GM12878 (cell line): ENCODE results near the gene MAPKAPK3.

ENCODE experiments used
- MXI1 ChIP-seq: fragments of 150-350 bp; IDR thresholded peaks from 2 replicates; pipeline ENCODE4 v1.6.1; 2011; ENCODE audit warnings: low read depth, mild to moderate bottlenecking, inconsistent platforms, low read length, improper control_type of control experiment
- RAD51 ChIP-seq: fragments of 450-650 bp; IDR thresholded peaks from 2 replicates; pipeline ENCODE4 v1.6.1; 2016; ENCODE audit warnings: moderate library complexity, mild to moderate bottlenecking, inconsistent platforms
- TF ChIP-seq, protein P1 (sequence below), 3 experiments: IDR thresholded peaks in 2 of 3; conservative IDR thresholded peaks in 1 of 3; 2 replicates each; pipeline ENCODE4 v1.5.1; 2011; ENCODE audit warnings: low read depth in 3 of 3, low read length in 3 of 3, mild to moderate bottlenecking in 3 of 3, control low read depth in 2 of 3, moderate library complexity in 2 of 3, inconsistent platforms in 1 of 3, mixed read lengths in 1 of 3; ENCODE audit not compliant: control insufficient read depth in 2 of 3, insufficient read depth in 1 of 3; ENCODE audit errors: extremely low read depth in 1 of 3

DNA sequence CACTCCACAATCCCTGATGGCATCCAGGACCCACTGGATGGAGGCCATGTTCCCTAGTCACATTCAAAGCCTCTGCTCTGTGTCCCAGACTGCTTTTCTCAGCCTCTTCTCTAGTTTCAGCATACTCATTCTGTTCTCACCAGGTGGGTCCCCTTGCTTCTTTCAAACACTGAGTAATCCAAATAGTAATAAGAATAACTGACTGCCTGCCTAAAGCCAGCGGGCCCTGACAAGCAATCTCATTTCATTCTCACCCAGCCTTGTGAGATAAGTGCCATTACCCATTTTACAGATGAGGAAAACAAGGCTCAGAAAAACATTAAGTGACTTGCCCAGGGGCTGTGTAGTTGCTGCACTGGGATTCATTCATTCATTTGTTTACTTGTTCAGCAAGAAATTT lies 25.4 kb downstream of the MAPKAPK3 start:
- TF ChIP-seq MXI1 (no peak), RAD51 (no peak)
- TF ChIP-seq, protein P1, sequence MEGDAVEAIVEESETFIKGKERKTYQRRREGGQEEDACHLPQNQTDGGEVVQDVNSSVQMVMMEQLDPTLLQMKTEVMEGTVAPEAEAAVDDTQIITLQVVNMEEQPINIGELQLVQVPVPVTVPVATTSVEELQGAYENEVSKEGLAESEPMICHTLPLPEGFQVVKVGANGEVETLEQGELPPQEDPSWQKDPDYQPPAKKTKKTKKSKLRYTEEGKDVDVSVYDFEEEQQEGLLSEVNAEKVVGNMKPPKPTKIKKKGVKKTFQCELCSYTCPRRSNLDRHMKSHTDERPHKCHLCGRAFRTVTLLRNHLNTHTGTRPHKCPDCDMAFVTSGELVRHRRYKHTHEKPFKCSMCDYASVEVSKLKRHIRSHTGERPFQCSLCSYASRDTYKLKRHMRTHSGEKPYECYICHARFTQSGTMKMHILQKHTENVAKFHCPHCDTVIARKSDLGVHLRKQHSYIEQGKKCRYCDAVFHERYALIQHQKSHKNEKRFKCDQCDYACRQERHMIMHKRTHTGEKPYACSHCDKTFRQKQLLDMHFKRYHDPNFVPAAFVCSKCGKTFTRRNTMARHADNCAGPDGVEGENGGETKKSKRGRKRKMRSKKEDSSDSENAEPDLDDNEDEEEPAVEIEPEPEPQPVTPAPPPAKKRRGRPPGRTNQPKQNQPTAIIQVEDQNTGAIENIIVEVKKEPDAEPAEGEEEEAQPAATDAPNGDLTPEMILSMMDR (IDR thresholded peaks at IDR 0.05 in 2 of 3, conservative IDR thresholded peaks at IDR 0.05 in 1 of 3; ENCODE audit: control insufficient read depth in 2 of 3, extremely low read depth in 1 of 3, insufficient read depth in 1 of 3, low read depth in 3 of 3, low read length in 3 of 3), result no peak
